GM10248 (cell line): Measurements from ENCODE around the gene WDR45B.
"Not testable (repeated sequence)": the region's sequence is repeated elsewhere in the genome, so short reads cannot be mapped to it uniquely, and the experiment has no call there.

Source experiments
- CTCF ChIA-PET: fragments of 300-600 bp; sonication (Branson Sonifier 250); formaldehyde crosslinking; extraction: SDS; loops from one replicate; lab custom pipeline; 2021; ENCODE audit warnings: antibody characterized with exemption; lab: Yijun Ruan, JAX
- POLR2A ChIA-PET: fragments of 350-650 bp; sonication (Branson Sonifier 250); formaldehyde crosslinking; extraction: SDS; loops from one replicate; lab custom pipeline; 2020; ENCODE audit warnings: antibody characterized with exemption; lab: Yijun Ruan, JAX
- DNase-seq: peaks from one replicate; pipeline ENCODE4 v3.0.0; 2012; ENCODE audit errors: extremely low spot score
- CTCF ChIP-seq: IDR thresholded peaks from 2 replicates; pipeline ENCODE4 v1.5.1; 2012; ENCODE audit warnings: mild to moderate bottlenecking, low read depth; ENCODE audit errors: extremely low read depth, missing control alignments, control extremely low read depth

WDR45B gene

GRCh38 chr17:82582709-82583108 is 65.5 kb downstream of the WDR45B start:
- ChIA-PET CTCF (no interaction called here), POLR2A (no interaction called here)
- DNase-seq, result no peak
- no peak for TF ChIP-seq CTCF

DNA sequence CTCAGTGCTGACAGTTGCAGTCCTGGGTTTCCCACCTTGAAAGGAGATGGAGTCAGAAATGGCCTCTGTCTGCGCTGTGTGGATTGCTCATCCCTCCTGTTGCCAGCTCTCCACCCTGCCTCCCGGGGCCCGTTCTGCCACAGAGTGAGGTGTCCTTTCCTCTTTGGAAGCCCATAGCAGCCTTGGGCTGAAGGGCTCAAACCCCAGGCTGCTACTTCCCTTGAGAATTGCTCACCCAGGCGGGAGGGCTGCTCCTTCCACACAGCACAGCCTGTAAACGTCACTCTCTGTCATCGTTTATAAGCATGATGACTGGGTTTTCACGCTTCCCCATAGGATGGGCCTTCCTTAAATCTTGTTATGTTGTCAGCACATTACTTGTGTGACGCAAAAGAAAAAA is 66.0 kb downstream of the WDR45B start:
- no peak for TF ChIP-seq CTCF
- CTCF ChIA-PET, result interaction anchor here (1.1 to 1.5 kb wide), 3 partner anchors 13 to 28 kb away, joined by 3 to 7 read pairs (median 3); no protein-coding TSS in a partner anchor
- no peak for DNase-seq
- POLR2A ChIA-PET, result no interaction called here

DNA sequence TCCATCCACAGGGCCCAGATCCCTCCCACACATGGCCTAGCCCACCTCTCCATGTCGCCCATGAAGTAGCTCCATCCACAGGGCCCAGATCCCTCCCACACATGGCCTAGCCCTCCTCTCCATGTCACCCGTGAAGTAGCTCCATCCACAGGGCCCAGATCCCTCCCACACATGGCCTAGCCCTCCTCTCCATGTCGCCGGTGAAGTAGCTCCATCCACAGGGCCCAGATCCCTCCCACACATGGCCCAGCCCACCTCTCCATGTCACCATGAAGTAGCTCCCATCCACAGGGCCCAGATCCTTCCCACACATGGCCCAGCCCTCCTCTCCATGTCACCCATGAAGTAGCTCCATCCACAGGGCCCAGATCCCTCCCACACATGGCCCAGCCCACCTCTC is 68.3 kb downstream of the WDR45B start:
- POLR2A ChIA-PET, DNase-seq: not testable (repeated sequence)
- CTCF ChIA-PET, result interaction anchor here (1.2 kb wide), 1 partner anchor 26 kb away, joined by 3 read pairs; no protein-coding TSS in a partner anchor

DNA sequence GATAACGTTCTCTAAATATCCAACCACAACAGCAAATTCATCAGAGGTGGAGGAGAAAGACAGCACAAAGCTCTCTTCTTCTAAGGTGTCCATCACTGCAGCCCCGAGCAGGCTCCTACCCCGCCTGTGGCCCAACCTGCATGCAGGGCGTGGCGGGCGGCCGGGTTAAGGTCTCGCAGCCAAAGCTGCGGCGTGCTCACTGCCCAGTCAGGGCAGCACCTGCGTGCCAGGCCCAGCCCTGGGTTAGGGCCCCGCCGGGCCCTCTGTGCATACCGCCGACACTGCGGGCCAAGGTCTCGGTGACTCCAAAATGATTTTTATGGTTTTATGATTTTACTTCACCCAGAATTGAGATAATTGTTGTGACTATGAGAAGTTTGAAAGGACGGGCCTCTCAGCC is 70.9 kb downstream of the WDR45B start:
- no peak for DNase-seq
- POLR2A ChIA-PET, result no interaction called here
- TF ChIP-seq CTCF, result no peak
- CTCF ChIA-PET, result no interaction called here

GRCh38 chr17:82575581-82576221 is 72.5 kb downstream of the WDR45B start:
- POLR2A ChIA-PET, DNase-seq: not testable (repeated sequence)
- CTCF ChIA-PET, result interaction anchor here (1.0 kb wide), 1 partner anchor 24 kb away, joined by 3 read pairs; no protein-coding TSS in a partner anchor

- CTCF ChIA-PET, result interaction anchor here (1.6 kb wide), 1 partner anchor 19 kb away, joined by 7 read pairs; no protein-coding TSS in a partner anchor
- no peak for DNase-seq
- POLR2A ChIA-PET, result no interaction called here
- TF ChIP-seq CTCF, result no peak
These were observed 74.2 kb downstream of the WDR45B start for GRCh38 chr17:82574041-82574440.

GRCh38 chr17:82571855-82572254 is 76.4 kb downstream of the WDR45B start:
- no peak for TF ChIP-seq CTCF
- CTCF ChIA-PET, result no interaction called here
- POLR2A ChIA-PET, result no interaction called here
- no peak for DNase-seq
